GM18861 (cell line): Measurements from ENCODE around the gene TENT5C.
"Not testable (repeated sequence)": the region's sequence is repeated elsewhere in the genome, so short reads cannot be mapped to it uniquely, and the experiment has no call there.

Experiments
- ATAC-seq: cut with Tn5 transposase; IDR thresholded peaks from one replicate; pipeline ENCODE4 v1.9.1; 2021; ENCODE audit not compliant: unreplicated experiment

TENT5C gene

GRCh38 chr1:117605774-117606648, at the start of gene TENT5C:
Gene TENT5C, plus strand, starts transcription at chr1:117606048. Its CDS starts 16,821 bp downstream, at chr1:117622869.
- peak; percentile 73 for ATAC-seq

GRCh38 chr1:117556341-117556740, 49.5 kb upstream of the TENT5C start:
- ATAC-seq, result no peak

- no peak for ATAC-seq
These were observed 48.9 kb upstream of the TENT5C start for GRCh38 chr1:117556976-117557375.

GRCh38 chr1:117558451-117558850, 47.4 kb upstream of the TENT5C start:
- ATAC-seq, result not testable (repeated sequence)

DNA sequence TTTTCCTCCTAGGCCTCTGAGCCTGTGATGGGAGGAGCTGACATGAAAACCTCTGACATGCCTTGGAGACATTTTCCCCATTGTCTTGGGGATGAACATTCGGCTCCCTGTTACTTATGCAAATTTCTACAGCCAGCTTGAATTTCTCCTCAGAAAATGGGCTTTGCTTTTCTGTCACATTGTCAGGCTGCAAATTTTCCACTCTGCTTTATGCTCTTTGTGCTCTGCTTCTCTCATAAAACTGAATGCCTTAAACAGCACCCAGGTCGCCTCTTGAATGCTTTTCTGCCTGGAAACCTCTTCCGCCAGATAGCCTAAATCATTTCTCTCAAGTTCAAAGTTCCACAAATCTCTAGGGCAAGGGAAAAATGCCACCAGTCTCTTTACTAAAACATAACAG, 46.7 kb upstream of the TENT5C start:
- ATAC-seq, result no peak

DNA sequence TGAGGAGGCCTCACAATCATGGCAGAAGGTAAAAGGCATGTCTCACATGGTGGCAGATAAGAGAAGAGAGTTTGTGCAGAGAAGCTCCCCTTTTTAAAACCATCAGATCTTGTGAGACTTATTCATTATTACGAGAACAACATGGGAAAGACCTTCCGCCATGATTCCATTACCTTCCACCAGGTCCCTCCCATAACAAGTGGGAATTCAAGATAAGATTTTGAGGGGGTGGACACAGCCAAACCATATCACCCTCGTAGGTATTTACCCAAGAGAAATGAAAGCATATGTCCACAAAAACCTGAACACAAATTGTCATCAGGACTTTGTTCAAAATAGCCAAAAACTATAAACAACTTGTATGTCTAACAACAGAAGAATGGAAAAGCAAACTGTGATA, 45.9 kb upstream of the TENT5C start:
- ATAC-seq, result no peak

- no peak for ATAC-seq
These were observed 44.8 kb upstream of the TENT5C start for GRCh38 chr1:117561071-117561470.

DNA sequence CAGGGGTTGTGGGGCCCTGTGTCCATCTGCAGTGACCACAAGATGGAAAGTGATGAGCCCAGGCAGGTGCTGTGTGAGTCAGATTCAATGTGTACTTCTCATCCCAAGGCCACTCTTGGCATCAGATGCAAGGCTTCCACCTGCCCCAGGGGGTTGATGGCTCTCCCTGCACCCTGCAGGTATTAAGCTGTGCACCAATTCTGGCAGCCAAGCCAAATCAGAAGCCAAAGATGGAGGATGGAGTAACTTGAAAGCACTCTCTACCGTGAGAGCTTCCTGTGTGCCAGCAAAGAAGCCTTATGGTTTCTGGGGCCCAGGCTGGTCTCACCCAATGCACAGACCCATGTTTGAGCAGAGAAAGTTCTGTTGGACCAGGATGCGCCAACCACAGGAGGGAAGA, 44.3 kb upstream of the TENT5C start:
- ATAC-seq, result no peak

DNA sequence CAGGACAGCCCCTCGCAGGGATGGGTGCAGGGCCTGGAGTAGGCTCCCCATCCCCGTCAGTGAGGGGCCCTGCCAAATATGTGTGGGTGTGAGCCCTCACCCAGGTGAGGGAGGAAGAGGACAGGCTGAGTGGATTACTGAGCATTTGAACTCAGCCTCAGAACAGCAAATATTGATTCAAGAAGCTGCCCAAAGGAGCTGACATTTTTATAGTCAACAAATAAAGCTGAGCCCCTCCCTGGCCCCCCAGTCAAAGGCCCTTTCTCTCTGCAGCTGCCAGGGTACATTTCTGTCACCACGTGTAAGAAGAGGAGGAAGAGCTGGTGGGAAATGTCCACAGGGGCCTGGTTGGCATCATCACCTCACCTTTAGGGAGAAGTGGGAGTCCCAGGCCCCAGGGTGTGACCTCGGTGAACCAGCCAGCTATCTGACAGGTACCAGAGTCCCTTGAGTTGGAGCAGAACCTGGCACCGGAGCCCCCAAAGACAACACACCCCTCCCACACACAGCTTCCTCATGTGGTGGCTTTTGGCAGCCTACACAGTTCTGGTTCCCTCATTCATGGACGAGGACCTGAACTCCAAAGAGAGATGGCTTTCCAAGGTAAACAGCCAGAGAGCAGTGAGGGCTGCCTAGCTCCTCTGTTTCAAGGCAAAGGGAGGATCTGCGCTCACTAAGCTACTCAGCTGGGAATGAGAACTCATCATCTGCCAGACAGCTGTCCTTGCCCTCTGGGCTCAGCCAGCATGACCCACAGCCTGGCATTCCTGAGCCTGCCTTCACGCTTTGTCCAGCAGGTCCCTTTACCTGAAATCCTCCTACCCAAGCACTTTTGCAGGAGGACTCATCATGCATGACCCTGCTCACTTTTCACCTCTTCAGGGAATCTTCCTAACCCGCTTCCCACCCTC, 43.0 kb upstream of the TENT5C start:
- no peak for ATAC-seq

GRCh38 chr1:117563492-117563875, 42.4 kb upstream of the TENT5C start:
- no peak for ATAC-seq

DNA sequence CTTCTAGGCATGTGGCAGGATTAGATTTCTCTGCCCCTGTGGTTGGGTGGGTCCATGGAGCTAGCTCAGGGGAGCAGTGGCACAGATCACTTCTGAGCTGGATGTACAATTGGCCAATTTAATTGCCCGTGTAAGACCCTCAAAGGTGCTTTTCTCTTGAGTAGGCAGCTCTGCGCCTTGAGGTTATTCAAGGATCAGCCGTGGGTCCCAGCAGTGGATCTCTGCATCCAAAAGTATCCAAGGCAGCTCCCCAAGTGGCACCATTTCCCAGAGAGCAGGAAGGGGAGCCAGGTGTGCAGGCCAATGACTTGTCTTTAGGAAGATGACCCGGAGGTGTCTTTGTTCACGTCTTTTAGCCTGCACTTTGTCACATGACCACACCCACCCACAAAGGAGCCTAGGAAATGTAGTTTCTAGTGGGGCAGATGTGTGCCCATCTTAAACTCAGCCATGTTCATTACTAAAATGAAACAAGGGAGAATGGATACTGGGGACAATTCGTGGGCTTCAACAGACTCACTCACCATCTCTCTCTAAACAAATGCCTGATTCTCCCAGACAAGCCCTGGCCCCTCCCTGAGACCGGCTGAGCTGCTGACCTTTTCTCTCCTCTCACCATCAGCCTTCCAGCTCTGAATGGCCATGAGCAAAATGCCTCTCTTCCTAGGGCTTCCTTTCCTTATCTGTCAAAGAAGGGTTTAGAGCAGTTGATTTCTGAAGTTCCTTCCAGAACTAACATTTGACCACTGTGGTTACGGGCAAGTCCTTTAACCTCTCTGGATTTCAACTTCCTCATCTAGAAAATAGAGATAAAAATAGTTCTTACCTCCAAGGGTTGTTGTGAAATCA, 41.4 kb upstream of the TENT5C start:
- no peak for ATAC-seq

DNA sequence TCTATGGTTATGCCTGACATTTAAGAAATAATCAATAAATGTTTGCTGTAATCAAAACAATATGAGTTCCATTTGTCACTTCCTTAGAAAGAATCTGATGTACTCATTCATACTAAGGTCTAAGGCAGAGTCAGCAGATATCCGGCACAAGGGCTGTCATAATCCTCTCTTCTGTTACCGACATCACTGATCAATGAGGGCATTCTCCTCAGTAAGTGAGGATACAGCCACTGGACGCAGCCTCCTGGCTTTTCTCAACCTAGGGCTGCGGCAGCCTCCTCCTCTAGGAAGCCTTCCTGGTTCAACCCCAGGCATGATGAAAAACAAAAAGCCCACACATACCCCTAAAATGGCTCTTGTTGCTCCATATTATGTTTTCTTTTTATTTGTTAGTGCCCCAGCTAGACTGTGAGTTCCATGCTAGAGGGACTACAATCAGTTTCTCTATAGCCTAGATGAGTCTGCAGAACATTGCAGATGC, 40.7 kb upstream of the TENT5C start:
- no peak for ATAC-seq

GRCh38 chr1:117565745-117566455, 39.9 kb upstream of the TENT5C start:
- no peak for ATAC-seq

GRCh38 chr1:117566556-117566955, 39.3 kb upstream of the TENT5C start:
- no peak for ATAC-seq

DNA sequence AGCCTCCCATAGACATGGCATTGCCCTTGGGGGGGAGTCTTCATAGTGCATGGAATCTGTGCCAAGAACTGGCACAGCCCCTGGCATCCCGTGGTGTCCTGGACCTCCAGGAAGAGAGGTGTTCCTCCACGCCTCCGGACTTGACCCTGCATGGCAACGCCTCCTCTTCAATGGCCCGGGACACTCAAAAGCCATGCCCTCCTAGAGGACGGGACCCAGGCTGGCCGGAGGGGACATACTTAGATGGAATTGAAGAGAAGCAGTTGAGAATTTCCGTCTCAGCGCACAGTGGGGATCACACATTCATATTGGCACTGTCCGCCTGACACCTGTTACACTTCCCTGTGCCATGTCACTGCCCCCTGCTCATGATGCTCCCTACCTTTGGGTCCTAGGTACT, 38.4 kb upstream of the TENT5C start:
- ATAC-seq, result no peak

DNA sequence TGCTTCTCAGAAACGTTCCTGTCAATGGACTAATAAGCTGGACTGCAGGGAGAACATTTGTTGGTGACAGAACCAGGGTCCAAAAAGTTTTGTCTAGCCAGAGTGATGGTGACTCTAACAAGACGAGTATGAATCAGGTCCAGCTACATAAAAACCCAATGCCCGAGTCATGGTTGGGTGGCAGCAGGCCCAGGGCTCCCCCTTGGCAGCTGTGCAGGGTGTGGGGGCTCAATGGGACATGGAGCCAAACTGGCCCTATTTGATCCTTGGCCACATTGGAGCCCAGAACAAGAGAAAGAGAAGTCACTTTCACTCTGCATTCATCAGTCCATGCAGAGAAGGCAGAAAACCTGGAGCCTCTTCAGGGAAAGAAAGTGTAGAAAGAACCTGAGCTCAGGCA, 37.9 kb upstream of the TENT5C start:
- ATAC-seq, result no peak

- ATAC-seq, result no peak
These were observed 36.8 kb upstream of the TENT5C start for GRCh38 chr1:117568999-117569398.

- no peak for ATAC-seq
These were observed 36.0 kb upstream of the TENT5C start for GRCh38 chr1:117569856-117570255.

- ATAC-seq, result no peak
These were observed 34.8 kb upstream of the TENT5C start for GRCh38 chr1:117570988-117571409.

DNA sequence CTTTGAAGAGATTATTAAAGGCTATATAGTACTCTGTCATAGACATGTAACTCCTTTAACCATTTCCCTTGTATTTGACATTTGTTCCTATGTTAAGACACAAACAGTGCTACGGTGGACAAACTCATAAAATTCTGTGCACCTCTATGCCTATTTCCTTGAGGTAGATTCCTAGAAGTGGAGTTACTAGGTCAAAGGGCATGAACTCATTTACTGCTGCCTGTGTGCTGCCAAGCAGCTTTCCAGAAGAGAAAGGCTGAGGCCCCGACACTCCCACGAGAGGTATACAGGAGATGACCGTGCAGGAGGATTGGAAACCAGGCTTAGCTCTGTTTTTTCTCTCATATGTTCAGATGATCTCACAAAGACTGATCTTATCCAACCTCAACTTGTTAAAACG, 34.4 kb upstream of the TENT5C start:
- ATAC-seq, result no peak
